ENCODE results near the gene POLR2A.
A peak's percentile ranks its signal among the peaks of the same experiment; 100 is the strongest.

POLR2A gene

GRCh38 chr17:7443499-7444485, 40.4 kb upstream of the POLR2A start:
- no peaks in the 10 kb centered on the region for H4K20me1 ChIP-seq (ENCODE audit: insufficient read depth, low read length, poor library complexity, severe bottlenecking)
- peaks cover 12% of the 10 kb centered on the region; the same call in 1 of the 2 replicates for H3K79me2 ChIP-seq (ENCODE audit: insufficient read depth, low read length)
- H3K4me2 ChIP-seq (ENCODE audit: low read depth, low read length, poor library complexity, severe bottlenecking) = peak overlapping the region; percentile 69
- TF ChIP-seq, protein P1, sequence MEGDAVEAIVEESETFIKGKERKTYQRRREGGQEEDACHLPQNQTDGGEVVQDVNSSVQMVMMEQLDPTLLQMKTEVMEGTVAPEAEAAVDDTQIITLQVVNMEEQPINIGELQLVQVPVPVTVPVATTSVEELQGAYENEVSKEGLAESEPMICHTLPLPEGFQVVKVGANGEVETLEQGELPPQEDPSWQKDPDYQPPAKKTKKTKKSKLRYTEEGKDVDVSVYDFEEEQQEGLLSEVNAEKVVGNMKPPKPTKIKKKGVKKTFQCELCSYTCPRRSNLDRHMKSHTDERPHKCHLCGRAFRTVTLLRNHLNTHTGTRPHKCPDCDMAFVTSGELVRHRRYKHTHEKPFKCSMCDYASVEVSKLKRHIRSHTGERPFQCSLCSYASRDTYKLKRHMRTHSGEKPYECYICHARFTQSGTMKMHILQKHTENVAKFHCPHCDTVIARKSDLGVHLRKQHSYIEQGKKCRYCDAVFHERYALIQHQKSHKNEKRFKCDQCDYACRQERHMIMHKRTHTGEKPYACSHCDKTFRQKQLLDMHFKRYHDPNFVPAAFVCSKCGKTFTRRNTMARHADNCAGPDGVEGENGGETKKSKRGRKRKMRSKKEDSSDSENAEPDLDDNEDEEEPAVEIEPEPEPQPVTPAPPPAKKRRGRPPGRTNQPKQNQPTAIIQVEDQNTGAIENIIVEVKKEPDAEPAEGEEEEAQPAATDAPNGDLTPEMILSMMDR (conservative IDR thresholded peaks at IDR 0.05; ENCODE audit: low read length) = no peak
- H3K27me3 ChIP-seq (ENCODE audit: insufficient read depth, low read length, poor library complexity, severe bottlenecking) = no peaks in the 10 kb centered on the region
- H3F3A ChIP-seq (ENCODE audit: low read depth) = no peaks in the 10 kb centered on the region
- H3K9me3 ChIP-seq (ENCODE audit: insufficient read depth, low read depth, low read length) = no peaks in the 10 kb centered on the region
- H3K36me3 ChIP-seq (ENCODE audit: insufficient read depth, low read length) = no peaks in the 10 kb centered on the region
- H3K9me2 ChIP-seq (replicated peaks; ENCODE audit: low read depth, low read length) = no peaks in the 10 kb centered on the region
- no peak overlapping the region for H3K4me3 ChIP-seq (ENCODE audit: low read length, poor library complexity, severe bottlenecking)
- H2AFZ ChIP-seq (ENCODE audit: low read length) = no peak overlapping the region
- H3K9ac ChIP-seq (ENCODE audit: low read depth, low read length, poor library complexity, severe bottlenecking) = peak overlapping the region; percentile 60
- peaks cover 17% of the 10 kb centered on the region for H3K4me1 ChIP-seq (ENCODE audit: insufficient read depth, low read length, poor library complexity, severe bottlenecking)

- H2AFZ ChIP-seq (ENCODE audit: low read length) = peak within 1 kb of the TSS; percentile 86
- H3K9me3 ChIP-seq (ENCODE audit: insufficient read depth, low read depth, low read length) = no peaks in the 10 kb centered on the region
- H3K36me3 ChIP-seq (ENCODE audit: insufficient read depth, low read length) = no peaks in the 10 kb centered on the region
- peak within 1 kb of the TSS; percentile 73 for H3K4me3 ChIP-seq (ENCODE audit: low read length, poor library complexity, severe bottlenecking)
- H4K20me1 ChIP-seq (ENCODE audit: insufficient read depth, low read length, poor library complexity, severe bottlenecking) = no peaks in the 10 kb centered on the region
- H3F3A ChIP-seq (ENCODE audit: low read depth) = no peaks in the 10 kb centered on the region
- TF ChIP-seq, protein P1 (conservative IDR thresholded peaks at IDR 0.05; ENCODE audit: low read length) = no peak
- TF ChIP-seq EZH2phosphoT487 (IDR thresholded peaks at IDR 0.05; ENCODE audit: borderline replicate concordance) = no peak
- peak within 1 kb of the TSS; percentile 69 for H3K4me2 ChIP-seq (ENCODE audit: low read depth, low read length, poor library complexity, severe bottlenecking)
- peak within 1 kb of the TSS; percentile 60 for H3K9ac ChIP-seq (ENCODE audit: low read depth, low read length, poor library complexity, severe bottlenecking)
- no peaks in the 10 kb centered on the region for H3K9me2 ChIP-seq (replicated peaks; ENCODE audit: low read depth, low read length)
- H3K79me2 ChIP-seq (ENCODE audit: insufficient read depth, low read length) = peaks cover under 1% of the 10 kb centered on the region; the same call in 1 of the 2 replicates
- H3K4me1 ChIP-seq (ENCODE audit: insufficient read depth, low read length, poor library complexity, severe bottlenecking) = peaks cover 12% of the 10 kb centered on the region
- no peaks in the 10 kb centered on the region for H3K27me3 ChIP-seq (ENCODE audit: insufficient read depth, low read length, poor library complexity, severe bottlenecking)
Measured at GRCh38 chr17:7444682-7445618, 39.2 kb upstream of the POLR2A start, which contains the start of gene CHRNB1. CHRNB1 (plus strand) TSS chr17:7445061; CDS start chr17:7445128, 67 bp downstream.

GRCh38 chr17:7445619-7445968, 38.6 kb upstream of the POLR2A start:
- Histone ChIP-seq H3K9ac (ENCODE audit: low read depth, low read length, poor library complexity, severe bottlenecking) (peak overlapping the region; percentile 60), H2AFZ (ENCODE audit: low read length) (peak overlapping the region; percentile 86), H3K27me3 (ENCODE audit: insufficient read depth, low read length, poor library complexity, severe bottlenecking) (no peaks in the 10 kb centered on the region)

More at GRCh38 chr17:7445619-7445968, 38.6 kb upstream of the POLR2A start:
- H3K4me3 ChIP-seq (ENCODE audit: low read length, poor library complexity, severe bottlenecking) = peak overlapping the region; percentile 73
- H3F3A ChIP-seq (ENCODE audit: low read depth) = no peaks in the 10 kb centered on the region
- H3K4me2 ChIP-seq (ENCODE audit: low read depth, low read length, poor library complexity, severe bottlenecking) = peak overlapping the region; percentile 69
- no peaks in the 10 kb centered on the region for H3K9me3 ChIP-seq (ENCODE audit: insufficient read depth, low read depth, low read length)
- no peaks in the 10 kb centered on the region for H3K79me2 ChIP-seq (ENCODE audit: insufficient read depth, low read length)
- H3K36me3 ChIP-seq (ENCODE audit: insufficient read depth, low read length) = no peaks in the 10 kb centered on the region
- TF ChIP-seq EZH2phosphoT487 (IDR thresholded peaks at IDR 0.05; ENCODE audit: borderline replicate concordance) = no peak
- TF ChIP-seq, protein P1 (conservative IDR thresholded peaks at IDR 0.05; ENCODE audit: low read length) = no peak
- no peaks in the 10 kb centered on the region for H4K20me1 ChIP-seq (ENCODE audit: insufficient read depth, low read length, poor library complexity, severe bottlenecking)
- peaks cover 8% of the 10 kb centered on the region for H3K4me1 ChIP-seq (ENCODE audit: insufficient read depth, low read length, poor library complexity, severe bottlenecking)
- H3K9me2 ChIP-seq (replicated peaks; ENCODE audit: low read depth, low read length) = no peaks in the 10 kb centered on the region
